K562 (cell line): ENCODE measurements around the gene PALM3. TPM values are rescaled to one million over a fixed set of nuclear protein-coding genes. Genes with fewer than 3 reads are reported as not detected.
A peak's percentile ranks its signal among the peaks of the same experiment; 100 is the strongest.

Experiments used
- ASH1L ChIP-seq: fragments of 450-650 bp; IDR thresholded peaks from 2 replicates; pipeline ENCODE4 v1.6.1; 2018; ENCODE audit warnings: borderline replicate concordance, mild to moderate bottlenecking, low read depth; ENCODE audit not compliant: partially characterized antibody
- BRF2 ChIP-seq: IDR thresholded peaks from 3 replicates; pipeline ENCODE4 v1.6.1; 2011; ENCODE audit warnings: borderline replicate concordance, mild to moderate bottlenecking; ENCODE audit not compliant: insufficient read length, insufficient read depth
- CC2D1A ChIP-seq: fragments of 450-650 bp; IDR thresholded peaks from 2 replicates; pipeline ENCODE4 v1.6.1; 2017; ENCODE audit warnings: mild to moderate bottlenecking
- CREBBP ChIP-seq: IDR thresholded peaks from one replicate; pipeline ENCODE4 v1.6.1; 2012; ENCODE audit warnings: low read depth, mild to moderate bottlenecking, control low read depth, inconsistent platforms, low read length
- E2F8 ChIP-seq: fragments of 450-650 bp; IDR thresholded peaks from 2 replicates; pipeline ENCODE4 v1.7.1; 2018; ENCODE audit warnings: mild to moderate bottlenecking, low read depth; ENCODE audit not compliant: partially characterized antibody
- ETS1 ChIP-seq: conservative IDR thresholded peaks from 2 replicates; pipeline ENCODE4 v1.6.1; 2011; ENCODE audit warnings: low read depth, mild to moderate bottlenecking, low read length; ENCODE audit not compliant: control insufficient read depth
- GABPA ChIP-seq: fragments of 200-800 bp; sonication (Bioruptor generic); conservative IDR thresholded peaks from 2 replicates; pipeline ENCODE4 v1.6.1; 2016; ENCODE audit warnings: low read depth, missing genetic modification characterization, missing compliant biosample characterization
- HDAC1 ChIP-seq, 2 experiments: fragments of 450-650 bp; IDR thresholded peaks; 2 replicates each; pipeline ENCODE4 v1.6.1; 2016 to 2017; ENCODE audit warnings: inconsistent platforms in 1 of 2, mild to moderate bottlenecking in 1 of 2, moderate library complexity in 1 of 2
- KHSRP ChIP-seq: fragments of 450-650 bp; IDR thresholded peaks from 2 replicates; pipeline ENCODE4 v1.6.1; 2017
- RREB1 ChIP-seq: fragments of 250-450 bp; sonication (Bioruptor Pico); IDR thresholded peaks from 2 replicates; pipeline ENCODE4 v1.4.0; 2020
- SIN3B ChIP-seq: fragments of 450-650 bp; IDR thresholded peaks from 2 replicates; pipeline ENCODE4 v1.6.1; 2017; ENCODE audit warnings: low read depth, mild to moderate bottlenecking, moderate library complexity
- SMAD4 ChIP-seq: fragments of 250-450 bp; sonication (Bioruptor Pico); conservative IDR thresholded peaks from 2 replicates; pipeline ENCODE4 v1.8.0; 2021; ENCODE audit warnings: inconsistent platforms, mild to moderate bottlenecking, moderate library complexity
- SPI1 ChIP-seq: IDR thresholded peaks from 2 replicates; pipeline ENCODE4 v1.6.1; 2011; ENCODE audit warnings: low read depth, low read length, control low read depth, borderline replicate concordance
- TFAM ChIP-seq: fragments of 250-450 bp; sonication (Bioruptor Pico); conservative IDR thresholded peaks from 2 replicates; pipeline ENCODE4 v1.5.0; 2021; ENCODE audit warnings: mild to moderate bottlenecking, moderate library complexity
- ZFPM2 ChIP-seq: fragments of 250-450 bp; sonication (Bioruptor Pico); IDR thresholded peaks from 2 replicates; pipeline ENCODE4 v1.5.1; 2022; ENCODE audit warnings: mild to moderate bottlenecking
- ZNF143 ChIP-seq: sonication (generic); formaldehyde crosslinking; IDR thresholded peaks from 2 replicates; pipeline ENCODE4 v1.9.0; 2022; ENCODE audit warnings: mild to moderate bottlenecking, missing genetic modification reagents
- ZNF274 ChIP-seq: IDR thresholded peaks from 2 replicates; pipeline ENCODE4 v1.6.1; 2011; ENCODE audit warnings: low read depth, mild to moderate bottlenecking, low read length, moderate library complexity, borderline replicate concordance
- polyA plus RNA-seq, 8 experiments: library from polyadenylated mRNA; depleted of rRNA in 4 of 8; stranded (reverse) in 5 of 8; unstranded in 3 of 8; fragments of >200 nt; fragmentation: Nextera tagmentation in 2 of 8; fragmentation: Illumina TruSeq in 1 of 8; extraction: Ambion mirVana in 2 of 8; extraction: Trizol in 1 of 8; gene quantifications; 2 replicates each; pipeline versions ENCODE4 v1.2.1 to v1.2.3, GENCODE V29; 2011 to 2014; ENCODE audit warnings: inconsistent platforms in 1 of 8, missing spikeins in 1 of 8
- total RNA-seq, 7 experiments: library from RNA; depleted of rRNA in 6 of 7; stranded (reverse); fragments of >200 nt in 6 of 7; fragmentation: Illumina TruSeq in 2 of 7; extraction: Trizol in 2 of 7; gene quantifications; 2 replicates each; pipeline versions ENCODE4 v1.2.1 to v1.2.3, GENCODE V29; 2011 to 2021; ENCODE audit warnings: low replicate concordance in 1 of 7

PALM3 gene
- total and polyA plus RNA-seq, 9 of the 15 experiments (the other 6 are each of a cell fraction or from before 2014, with no cell fraction given), result 0.07 to 9.3 (median 3.3) TPM

GRCh38 chr19:14023404-14024235 lies 38.3 kb downstream of the PALM3 start (continued):
- TF ChIP-seq BRF2, result no peak
- no peak for TF ChIP-seq E2F8
- no peak for TF ChIP-seq ZNF274
- no peak for TF ChIP-seq ETS1
- TF ChIP-seq HDAC1 (IDR thresholded peaks at IDR 0.05), result no peak
- no peak for TF ChIP-seq SMAD4 (CRISPR knock-in tag)
- no peak for TF ChIP-seq SIN3B
- no peak for TF ChIP-seq RREB1 (CRISPR knock-in tag)
- no peak for TF ChIP-seq CREBBP
- TF ChIP-seq KHSRP, result no peak
- no peak for TF ChIP-seq ZNF143 (CRISPR knock-in tag)
- TF ChIP-seq TFAM, result no peak
- no peak for TF ChIP-seq ASH1L
- TF ChIP-seq ZFPM2 (CRISPR knock-in tag), result no peak
- TF ChIP-seq SPI1, result no peak
- TF ChIP-seq GABPA, result peak; percentile 73
- TF ChIP-seq CC2D1A, result peak; percentile 68; the same call in 1 of the 2 replicates
